Loucy (cell line): ENCODE results near the gene CAPNS1.

Source experiments
- H2AFZ ChIP-seq: fragments of 200-600 bp; sonication (generic); 2 replicates; pipeline ENCODE4 v1.6.0; 2016; ENCODE audit warnings: antibody characterized with exemption, mild to moderate bottlenecking, low read length, moderate library complexity
- H3F3A ChIP-seq: fragments of 200-600 bp; 2 replicates; pipeline ENCODE4 v1.6.0; 2016; ENCODE audit warnings: antibody characterized with exemption, low read depth, mild to moderate bottlenecking
- H3K27me3 ChIP-seq: fragments of 200-600 bp; sonication (generic); 2 replicates; pipeline ENCODE4 v1.6.1; 2014; ENCODE audit warnings: low read length, mild to moderate bottlenecking; ENCODE audit not compliant: insufficient read depth, poor library complexity, severe bottlenecking
- H3K36me3 ChIP-seq: fragments of 200-600 bp; sonication (generic); 2 replicates; pipeline ENCODE4 v1.6.1; 2016; ENCODE audit warnings: low read length; ENCODE audit not compliant: insufficient read depth
- H3K4me1 ChIP-seq: fragments of 200-600 bp; sonication (generic); 2 replicates; pipeline ENCODE4 v1.5.1; 2014; ENCODE audit warnings: low read length, mild to moderate bottlenecking; ENCODE audit not compliant: insufficient read depth, poor library complexity, severe bottlenecking
- H3K4me2 ChIP-seq: fragments of 200-600 bp; sonication (generic); 2 replicates; pipeline ENCODE4 v1.6.0; 2014; ENCODE audit warnings: antibody characterized with exemption, low read length, low read depth, mild to moderate bottlenecking; ENCODE audit not compliant: poor library complexity, severe bottlenecking
- H3K4me3 ChIP-seq: fragments of 200-600 bp; sonication (generic); 2 replicates; pipeline ENCODE4 v1.5.1; 2014; ENCODE audit warnings: low read length, mild to moderate bottlenecking, mixed read lengths; ENCODE audit not compliant: poor library complexity, severe bottlenecking
- H3K79me2 ChIP-seq: fragments of 200-600 bp; sonication (generic); 2 replicates; pipeline ENCODE4 v1.6.1; 2014; ENCODE audit warnings: low read length; ENCODE audit not compliant: insufficient read depth
- H3K9ac ChIP-seq: fragments of 200-600 bp; sonication (generic); 2 replicates; pipeline ENCODE4 v1.6.0; 2014; ENCODE audit warnings: mild to moderate bottlenecking, low read depth, low read length, moderate library complexity; ENCODE audit not compliant: poor library complexity, severe bottlenecking
- H3K9me2 ChIP-seq: fragments of 200-600 bp; sonication (generic); replicated peaks from 2 replicates; pipeline ENCODE4 v1.6.1; 2016; ENCODE audit warnings: low read depth, low read length, mixed read lengths
- H3K9me3 ChIP-seq: fragments of 200-600 bp; sonication (generic); 2 replicates; pipeline ENCODE4 v1.6.1; 2014; ENCODE audit warnings: mild to moderate bottlenecking, antibody characterized with exemption, low read length, low read depth; ENCODE audit not compliant: insufficient read depth
- H4K20me1 ChIP-seq: fragments of 200-600 bp; sonication (generic); 2 replicates; pipeline ENCODE4 v1.6.0; 2014; ENCODE audit warnings: antibody characterized with exemption, low read length, mild to moderate bottlenecking; ENCODE audit not compliant: insufficient read depth, poor library complexity, severe bottlenecking
- CTCF ChIP-seq: fragments of 200-600 bp; sonication (generic); conservative IDR thresholded peaks from 2 replicates; pipeline ENCODE4 v1.5.1; 2014; ENCODE audit warnings: mild to moderate bottlenecking, antibody characterized with exemption, low read length
- EZH2phosphoT487 ChIP-seq: fragments of 200-600 bp; IDR thresholded peaks from 2 replicates; pipeline ENCODE4 v1.6.1; 2018; ENCODE audit warnings: antibody characterized with exemption, mild to moderate bottlenecking, moderate library complexity, borderline replicate concordance

Gene CAPNS1

GRCh38 chr19:36144624-36145023 is 4.8 kb downstream of the CAPNS1 start:
- Histone ChIP-seq H3K4me1 (peaks cover 9% of the 10 kb centered on the region), H2AFZ (no peak overlapping the region), H4K20me1 (peaks cover 25% of the 10 kb centered on the region), H3K9me3 (no peaks in the 10 kb centered on the region), H3K36me3 (peaks cover 46% of the 10 kb centered on the region), H3K9ac (no peak overlapping the region), H3F3A (no peaks in the 10 kb centered on the region), H3K4me3 (no peak overlapping the region), H3K79me2 (peaks cover 20% of the 10 kb centered on the region; the same call in 1 of the 2 replicates), H3K27me3 (no peaks in the 10 kb centered on the region), H3K4me2 (no peak overlapping the region), H3K9me2 (no peaks in the 10 kb centered on the region)
- TF ChIP-seq EZH2phosphoT487, result no peak
- TF ChIP-seq CTCF, result no peak

DNA sequence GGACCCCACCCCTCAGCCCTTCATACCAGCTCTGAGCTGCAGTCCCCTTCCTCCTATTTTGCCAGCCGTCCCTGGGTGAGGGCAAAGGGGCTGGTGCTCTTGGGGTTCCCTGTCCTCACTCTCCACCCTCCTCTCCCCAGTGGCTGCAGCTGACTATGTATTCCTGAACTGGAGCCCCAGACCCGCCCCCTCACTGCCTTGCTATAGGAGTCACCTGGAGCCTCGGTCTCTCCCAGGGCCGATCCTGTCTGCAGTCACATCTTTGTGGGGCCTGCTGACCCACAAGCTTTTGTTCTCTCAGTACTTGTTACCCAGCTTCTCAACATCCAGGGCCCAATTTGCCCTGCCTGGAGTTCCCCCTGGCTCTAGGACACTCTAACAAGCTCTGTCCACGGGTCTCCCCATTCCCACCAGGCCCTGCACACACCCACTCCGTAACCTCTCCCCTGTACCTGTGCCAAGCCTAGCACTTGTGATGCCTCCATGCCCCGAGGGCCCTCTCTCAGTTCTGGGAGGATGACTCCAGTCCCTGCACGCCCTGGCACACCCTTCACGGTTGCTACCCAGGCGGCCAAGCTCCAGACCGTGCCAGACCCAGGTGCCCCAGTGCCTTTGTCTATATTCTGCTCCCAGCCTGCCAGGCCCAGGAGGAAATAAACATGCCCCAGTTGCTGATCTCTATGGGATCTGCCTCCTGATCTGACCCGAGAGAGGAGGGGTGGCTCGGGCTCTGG is 10.0 kb downstream of the CAPNS1 start:
- Histone ChIP-seq H3K4me2 (no peak overlapping the region), H3F3A (no peaks in the 10 kb centered on the region), H3K27me3 (no peaks in the 10 kb centered on the region), H2AFZ (no peak overlapping the region), H3K36me3 (peaks cover 43% of the 10 kb centered on the region; the same call in 1 of the 2 replicates), H3K79me2 (no peaks in the 10 kb centered on the region), H3K9me3 (no peaks in the 10 kb centered on the region), H3K9me2 (no peaks in the 10 kb centered on the region), H4K20me1 (peaks cover 3% of the 10 kb centered on the region), H3K4me1 (no peaks in the 10 kb centered on the region), H3K4me3 (no peak overlapping the region), H3K9ac (no peak overlapping the region)
- TF ChIP-seq CTCF, result no peak
- TF ChIP-seq EZH2phosphoT487, result no peak

- no peaks in the 10 kb centered on the region for H3K9me2 ChIP-seq
- peaks cover 3% of the 10 kb centered on the region for H4K20me1 ChIP-seq
- H3K79me2 ChIP-seq, result no peaks in the 10 kb centered on the region
- H3K27me3 ChIP-seq, result no peaks in the 10 kb centered on the region
- peaks cover 38% of the 10 kb centered on the region; the same call in 1 of the 2 replicates for H3K36me3 ChIP-seq
- H3K9me3 ChIP-seq, result no peaks in the 10 kb centered on the region
- H3K4me2 ChIP-seq, result no peak overlapping the region
- no peaks in the 10 kb centered on the region for H3F3A ChIP-seq
- TF ChIP-seq EZH2phosphoT487, result no peak
- TF ChIP-seq CTCF, result no peak
- no peak overlapping the region for H3K4me3 ChIP-seq
- H3K4me1 ChIP-seq, result no peaks in the 10 kb centered on the region
- no peak overlapping the region for H3K9ac ChIP-seq
- no peak overlapping the region for H2AFZ ChIP-seq
Measured at GRCh38 chr19:36150586-36150985, 10.7 kb downstream of the CAPNS1 start.
